ENCODE results near the gene SLC25A17.

DNA sequence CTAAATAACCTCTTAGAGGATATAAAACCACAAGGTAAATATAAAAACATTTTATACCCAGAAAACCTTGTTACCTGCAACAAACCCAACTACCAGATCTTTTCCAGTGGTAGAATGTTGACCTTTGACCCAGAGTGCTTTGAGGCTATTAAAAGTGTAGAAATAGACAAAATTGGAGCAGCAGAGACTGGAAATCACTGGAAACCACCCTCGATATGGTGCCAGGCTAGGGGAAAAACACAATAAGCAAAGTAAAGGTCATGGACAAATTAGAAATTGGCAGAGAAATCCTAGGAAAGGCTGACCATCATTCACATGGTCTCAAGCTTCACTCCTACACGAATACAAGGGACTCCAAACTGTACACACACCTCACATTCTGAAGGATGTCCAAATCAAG, 26.7 kb downstream of the SLC25A17 start:
- TF ChIP-seq, protein P1, sequence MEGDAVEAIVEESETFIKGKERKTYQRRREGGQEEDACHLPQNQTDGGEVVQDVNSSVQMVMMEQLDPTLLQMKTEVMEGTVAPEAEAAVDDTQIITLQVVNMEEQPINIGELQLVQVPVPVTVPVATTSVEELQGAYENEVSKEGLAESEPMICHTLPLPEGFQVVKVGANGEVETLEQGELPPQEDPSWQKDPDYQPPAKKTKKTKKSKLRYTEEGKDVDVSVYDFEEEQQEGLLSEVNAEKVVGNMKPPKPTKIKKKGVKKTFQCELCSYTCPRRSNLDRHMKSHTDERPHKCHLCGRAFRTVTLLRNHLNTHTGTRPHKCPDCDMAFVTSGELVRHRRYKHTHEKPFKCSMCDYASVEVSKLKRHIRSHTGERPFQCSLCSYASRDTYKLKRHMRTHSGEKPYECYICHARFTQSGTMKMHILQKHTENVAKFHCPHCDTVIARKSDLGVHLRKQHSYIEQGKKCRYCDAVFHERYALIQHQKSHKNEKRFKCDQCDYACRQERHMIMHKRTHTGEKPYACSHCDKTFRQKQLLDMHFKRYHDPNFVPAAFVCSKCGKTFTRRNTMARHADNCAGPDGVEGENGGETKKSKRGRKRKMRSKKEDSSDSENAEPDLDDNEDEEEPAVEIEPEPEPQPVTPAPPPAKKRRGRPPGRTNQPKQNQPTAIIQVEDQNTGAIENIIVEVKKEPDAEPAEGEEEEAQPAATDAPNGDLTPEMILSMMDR (IDR thresholded peaks at IDR 0.05), result no peak
- TF ChIP-seq EP300 (IDR thresholded peaks at IDR 0.05), result no peak
- TF ChIP-seq POLR2A (IDR thresholded peaks at IDR 0.05; ENCODE audit: low read depth), result no peak

Data from esophagus muscularis mucosa (tissue), 4 donors.